ENCODE results near the gene ATP6V1A.

Gene ATP6V1A

DNA sequence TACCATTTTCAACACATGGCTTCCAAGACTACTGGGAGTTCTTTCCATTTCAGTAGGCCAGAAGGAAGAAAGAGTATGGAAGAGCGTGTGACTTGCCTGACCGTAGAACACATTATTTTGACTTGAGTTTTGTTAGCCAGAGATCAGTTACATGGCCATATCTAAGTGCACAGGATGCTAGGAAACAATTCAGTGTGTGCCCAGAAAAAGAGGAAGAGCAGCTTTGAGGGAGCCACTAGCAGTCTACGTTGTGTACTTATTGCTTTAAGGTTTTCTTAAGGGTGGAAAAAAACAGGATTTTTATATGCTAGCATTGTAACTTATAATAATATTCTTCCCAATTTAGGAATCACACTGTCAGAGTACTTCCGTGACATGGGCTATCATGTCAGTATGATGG lies 47.7 kb downstream of the ATP6V1A start:
- CTCF ChIA-PET = interaction anchor here (1.2 to 1.9 kb wide), 3 partner anchors 9 to 49 kb away, joined by 4 to 6 read pairs (median 4); no protein-coding TSS in a partner anchor
- no peak for TF ChIP-seq CTCF (IDR thresholded peaks at IDR 0.05; ENCODE audit: control extremely low read depth, extremely low read depth, low read depth, missing control alignments)
- POLR2A ChIA-PET = no interaction called here
- DNase-seq (ENCODE audit: extremely low spot score) = no peak

DNA sequence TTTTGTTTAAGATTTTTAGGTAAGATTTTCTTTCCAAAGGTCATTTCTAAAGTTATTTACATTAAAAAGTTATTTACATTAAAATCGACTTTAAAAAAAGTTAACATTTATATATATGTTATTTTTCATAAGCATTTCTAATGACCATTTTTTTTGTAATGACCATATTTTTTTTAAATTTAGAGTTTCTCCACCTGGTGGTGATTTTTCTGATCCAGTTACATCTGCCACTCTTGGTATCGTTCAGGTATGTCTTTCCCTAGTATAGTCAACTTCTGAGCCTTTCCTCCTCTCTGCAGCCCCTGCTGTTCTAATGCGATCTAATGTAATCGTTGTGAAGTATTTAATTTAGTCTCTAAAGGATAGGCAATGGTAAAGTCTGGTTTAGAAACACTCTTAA lies 48.9 kb downstream of the ATP6V1A start:
- DNase-seq (ENCODE audit: extremely low spot score) = no peak
- CTCF ChIA-PET = interaction anchor here (1.9 kb wide), 1 partner anchor 10 kb away, joined by 4 read pairs; no protein-coding TSS in a partner anchor
- POLR2A ChIA-PET = no interaction called here
- TF ChIP-seq CTCF (IDR thresholded peaks at IDR 0.05; ENCODE audit: control extremely low read depth, extremely low read depth, low read depth, missing control alignments) = no peak

DNA sequence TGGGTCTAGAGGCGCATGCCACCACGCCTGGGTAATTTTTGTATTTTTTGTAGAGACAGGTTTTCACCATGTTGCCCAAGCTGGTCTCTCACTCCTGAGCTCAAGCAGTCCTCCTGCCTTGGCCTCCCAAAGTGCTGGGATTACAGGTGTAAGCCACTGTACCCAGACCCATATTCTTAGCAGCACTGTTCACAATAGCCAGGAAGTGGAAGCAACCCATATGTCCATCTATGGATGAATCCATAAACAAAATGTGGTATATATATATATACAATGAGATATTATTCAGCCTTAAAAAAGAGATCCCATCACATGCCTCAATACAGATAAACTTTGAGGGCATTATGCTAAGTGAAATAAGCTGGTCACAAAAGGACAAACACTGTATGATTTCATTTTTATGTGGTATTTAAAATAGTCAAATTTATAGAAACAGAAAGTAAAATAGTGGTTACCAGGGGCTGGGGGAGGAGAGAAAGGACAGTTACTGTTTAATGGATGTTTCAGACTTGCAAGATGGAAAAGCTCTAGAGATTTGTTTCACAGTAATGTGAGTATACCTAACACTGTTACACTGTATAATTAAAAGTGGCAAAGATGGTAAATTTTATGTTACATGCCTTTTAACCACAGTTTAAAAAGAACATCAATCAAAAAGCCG lies 56.1 kb downstream of the ATP6V1A start:
- POLR2A ChIA-PET = no interaction called here
- CTCF ChIA-PET = interaction anchor here (1.0 to 2.6 kb wide), 5 partner anchors 23 to 67 kb away, joined by 3 to 18 read pairs (median 5); partner anchors contain the start of gene GRAMD1C
- DNase-seq (ENCODE audit: extremely low spot score) = no peak
- no peak for TF ChIP-seq CTCF (IDR thresholded peaks at IDR 0.05; ENCODE audit: control extremely low read depth, extremely low read depth, low read depth, missing control alignments)

GRCh38 chr3:113804661-113805060 lies 57.8 kb downstream of the ATP6V1A start:
- DNase-seq (ENCODE audit: extremely low spot score) = no peak
- TF ChIP-seq CTCF (IDR thresholded peaks at IDR 0.05; ENCODE audit: control extremely low read depth, extremely low read depth, low read depth, missing control alignments) = no peak
- CTCF ChIA-PET = no interaction called here
- POLR2A ChIA-PET = no interaction called here

GRCh38 chr3:113805249-113805648 lies 58.4 kb downstream of the ATP6V1A start:
- ChIA-PET POLR2A (no interaction called here), CTCF (interaction anchor here (0.9 kb wide), 1 partner anchor 16 kb away, joined by 3 read pairs; no protein-coding TSS in a partner anchor)
- no peak for DNase-seq (ENCODE audit: extremely low spot score)
- TF ChIP-seq CTCF (IDR thresholded peaks at IDR 0.05; ENCODE audit: control extremely low read depth, extremely low read depth, low read depth, missing control alignments) = no peak

DNA sequence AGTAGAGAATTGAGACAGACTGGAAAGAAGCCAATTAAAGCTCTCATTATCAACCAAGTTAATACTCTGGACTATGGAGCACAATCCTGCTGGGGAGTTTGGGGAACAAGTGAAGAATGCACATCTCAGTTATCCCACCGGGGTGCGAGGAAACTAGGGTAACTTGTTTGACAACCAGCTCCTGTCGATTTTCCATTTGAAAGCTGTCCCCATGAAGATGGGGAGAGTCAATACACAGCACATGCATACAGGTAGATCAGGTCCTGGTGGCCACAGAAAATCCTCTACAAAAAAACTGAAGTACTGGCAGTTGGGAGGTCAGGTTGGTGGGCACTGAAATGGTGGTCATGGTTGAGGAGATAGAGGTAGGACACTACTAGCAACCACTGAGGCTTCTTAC lies 66.0 kb downstream of the ATP6V1A start:
- no peak for TF ChIP-seq CTCF (IDR thresholded peaks at IDR 0.05; ENCODE audit: control extremely low read depth, extremely low read depth, low read depth, missing control alignments)
- no peak for DNase-seq (ENCODE audit: extremely low spot score)
- ChIA-PET POLR2A (interaction anchor here (0.5 kb wide), 1 partner anchor 116 kb away, joined by 6 read pairs; the partner anchor contains the start of gene USF3), CTCF (interaction anchor here (1.0 to 1.6 kb wide), 4 partner anchors 9 to 23 kb away, joined by 3 to 6 read pairs (median 4); no protein-coding TSS in a partner anchor)
